ENCODE data around the gene CREM.

CREM gene

GRCh38 chr10:35178331-35178730 lies 51.7 kb downstream of the CREM start:
- WGBS (ENCODE audit: extremely low coverage, insufficient coverage, insufficient read length): no CpG with 5 or more reads among the region's 9 CpGs

DNA sequence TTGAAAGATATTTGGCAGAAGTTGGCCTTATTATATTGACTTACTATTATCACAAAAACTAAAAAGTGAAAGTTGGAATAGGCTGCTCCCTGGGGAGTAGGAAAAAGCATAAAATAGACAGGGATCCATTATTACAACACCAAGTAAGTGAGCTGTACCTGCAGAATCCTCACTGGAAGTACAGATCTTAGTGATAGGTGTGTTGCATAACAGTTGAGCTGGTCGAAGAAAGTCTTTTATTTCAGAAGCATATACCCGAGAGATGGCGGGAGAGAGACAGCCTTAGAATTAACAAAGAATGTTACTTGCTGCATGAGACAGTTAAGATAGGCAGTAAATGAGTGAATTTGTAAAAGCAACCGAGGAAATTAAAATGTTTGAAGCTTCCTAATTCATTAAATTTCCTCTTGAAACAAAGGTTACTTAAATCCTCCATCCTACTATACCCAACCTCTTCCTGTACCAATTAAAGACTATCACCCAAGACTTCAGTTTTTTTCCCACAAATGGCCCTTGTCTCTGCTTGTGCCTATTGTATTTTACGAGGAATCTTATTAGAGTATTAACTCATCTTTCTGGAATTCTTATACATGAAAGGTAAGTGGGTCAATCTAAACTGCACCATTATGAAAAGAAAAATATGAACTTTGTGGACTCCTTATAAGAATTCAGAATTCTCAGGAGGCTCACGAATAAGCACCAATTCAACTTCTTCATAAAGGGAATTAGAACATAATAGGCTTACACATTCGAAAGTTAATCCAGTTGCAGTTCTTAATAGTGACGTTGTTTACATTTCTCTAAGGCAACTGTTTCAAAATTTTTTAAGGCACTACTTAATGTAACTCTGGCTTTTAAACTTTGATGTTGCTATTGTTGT lies 56.2 kb downstream of the CREM start:
- WGBS (ENCODE audit: extremely low coverage, insufficient coverage, insufficient read length): no CpG with 5 or more reads among the region's 8 CpGs

More at GRCh38 chr10:35178331-35178730, 51.7 kb downstream of the CREM start:
- no peaks in the 10 kb centered on the region for H3K9me3 ChIP-seq (ENCODE audit: insufficient read depth, low read depth, low read length)
- H4K12ac ChIP-seq (ENCODE audit: low read depth, low read length): no peak overlapping the region
- no peak overlapping the region for H3K4ac ChIP-seq (ENCODE audit: low read depth, low read length)
- no peak overlapping the region for H2AFZ ChIP-seq (ENCODE audit: insufficient read depth, low read length, poor library complexity)
- H3K27ac ChIP-seq (ENCODE audit: low read depth, low read length): no peak overlapping the region
- no peak overlapping the region for H4K91ac ChIP-seq (ENCODE audit: low read depth, low read length)
- H3K27me3 ChIP-seq (ENCODE audit: insufficient read depth, low read length): no peaks in the 10 kb centered on the region
- no peak overlapping the region for H3K23ac ChIP-seq (ENCODE audit: low read length)
- no peak overlapping the region for H2AK5ac ChIP-seq (ENCODE audit: low read length)
- no peak overlapping the region for H3K4me2 ChIP-seq (ENCODE audit: low read length)
- H3K79me2 ChIP-seq (ENCODE audit: control insufficient read depth, insufficient read depth, low read length, poor library complexity): no peaks in the 10 kb centered on the region
- H3K4me1 ChIP-seq (ENCODE audit: control insufficient read depth in 1 of 2, insufficient read depth in 2 of 2, low read length in 2 of 2): no peaks in the 10 kb centered on the region
- H3K79me1 ChIP-seq (ENCODE audit: low read length): no peaks in the 10 kb centered on the region
- H3K4me3 ChIP-seq (ENCODE audit: low read depth, low read length): no peak overlapping the region
- H3K18ac ChIP-seq (ENCODE audit: low read length): no peak overlapping the region
- H3K36me3 ChIP-seq (ENCODE audit: control insufficient read depth in 1 of 2, insufficient read depth in 2 of 2, low read length in 2 of 2): no peaks in the 10 kb centered on the region
- no peak overlapping the region for H2BK12ac ChIP-seq (ENCODE audit: low read length)
- H3K14ac ChIP-seq (ENCODE audit: low read length): no peak overlapping the region
- DNase-seq: no peak
- no peak overlapping the region for H4K8ac ChIP-seq (ENCODE audit: low read depth, low read length)
- no peak overlapping the region for H2BK120ac ChIP-seq (ENCODE audit: insufficient read depth, low read length, poor library complexity)
- no peak overlapping the region for H2BK5ac ChIP-seq (ENCODE audit: low read depth, low read length, poor library complexity)
- H3K9ac ChIP-seq (ENCODE audit: low read length): no peak overlapping the region

GRCh38 chr10:35184527-35185171 lies 58.0 kb downstream of the CREM start:
- Histone ChIP-seq H2BK12ac (ENCODE audit: low read length) (no peak overlapping the region), H3K4me3 (ENCODE audit: low read depth, low read length) (no peak overlapping the region), H3K4me1 (ENCODE audit: control insufficient read depth in 1 of 2, insufficient read depth in 2 of 2, low read length in 2 of 2) (no peaks in the 10 kb centered on the region), H2BK120ac (ENCODE audit: insufficient read depth, low read length, poor library complexity) (no peak overlapping the region), H3K27me3 (ENCODE audit: insufficient read depth, low read length) (no peaks in the 10 kb centered on the region), H3K4ac (ENCODE audit: low read depth, low read length) (no peak overlapping the region), H3K14ac (ENCODE audit: low read length) (no peak overlapping the region), H3K36me3 (ENCODE audit: control insufficient read depth in 1 of 2, insufficient read depth in 2 of 2, low read length in 2 of 2) (peaks cover 0 to 2% of the 10 kb centered on the region in 2 experiments), H4K91ac (ENCODE audit: low read depth, low read length) (no peak overlapping the region), H2AFZ (ENCODE audit: insufficient read depth, low read length, poor library complexity) (no peak overlapping the region), H4K8ac (ENCODE audit: low read depth, low read length) (no peak overlapping the region), H3K18ac (ENCODE audit: low read length) (no peak overlapping the region), H2AK5ac (ENCODE audit: low read length) (no peak overlapping the region), H3K27ac (ENCODE audit: low read depth, low read length) (no peak overlapping the region), H3K4me2 (ENCODE audit: low read length) (no peak overlapping the region), H3K23ac (ENCODE audit: low read length) (no peak overlapping the region), H3K79me2 (ENCODE audit: control insufficient read depth, insufficient read depth, low read length, poor library complexity) (no peaks in the 10 kb centered on the region), H3K9ac (ENCODE audit: low read length) (no peak overlapping the region), H2BK5ac (ENCODE audit: low read depth, low read length, poor library complexity) (no peak overlapping the region), H3K79me1 (ENCODE audit: low read length) (no peaks in the 10 kb centered on the region), H4K12ac (ENCODE audit: low read depth, low read length) (no peak overlapping the region), H3K9me3 (ENCODE audit: insufficient read depth, low read depth, low read length) (no peaks in the 10 kb centered on the region)
- no CpG with 5 or more reads among the region's 4 CpGs for WGBS (ENCODE audit: extremely low coverage, insufficient coverage, insufficient read length)
- no peak for DNase-seq

More for the DNA sequence above, 56.2 kb downstream of the CREM start:
- DNase-seq: peak; percentile 51 to 85
- Histone ChIP-seq H3K27me3 (ENCODE audit: insufficient read depth, low read length) (no peaks in the 10 kb centered on the region), H3K79me1 (ENCODE audit: low read length) (no peaks in the 10 kb centered on the region), H3K14ac (ENCODE audit: low read length) (no peak overlapping the region), H3K4me2 (ENCODE audit: low read length) (no peak overlapping the region), H2AK5ac (ENCODE audit: low read length) (no peak overlapping the region), H3K4ac (ENCODE audit: low read depth, low read length) (no peak overlapping the region), H2BK5ac (ENCODE audit: low read depth, low read length, poor library complexity) (no peak overlapping the region), H3K27ac (ENCODE audit: low read depth, low read length) (no peak overlapping the region), H4K91ac (ENCODE audit: low read depth, low read length) (no peak overlapping the region), H3K18ac (ENCODE audit: low read length) (no peak overlapping the region), H3K4me3 (ENCODE audit: low read depth, low read length) (no peak overlapping the region), H3K9me3 (ENCODE audit: insufficient read depth, low read depth, low read length) (no peaks in the 10 kb centered on the region), H3K9ac (ENCODE audit: low read length) (no peak overlapping the region), H3K79me2 (ENCODE audit: control insufficient read depth, insufficient read depth, low read length, poor library complexity) (no peaks in the 10 kb centered on the region), H3K36me3 (ENCODE audit: control insufficient read depth in 1 of 2, insufficient read depth in 2 of 2, low read length in 2 of 2) (peaks cover 0 to 2% of the 10 kb centered on the region in 2 experiments), H2BK12ac (ENCODE audit: low read length) (no peak overlapping the region), H2AFZ (ENCODE audit: insufficient read depth, low read length, poor library complexity) (no peak overlapping the region), H4K8ac (ENCODE audit: low read depth, low read length) (no peak overlapping the region), H2BK120ac (ENCODE audit: insufficient read depth, low read length, poor library complexity) (no peak overlapping the region), H3K23ac (ENCODE audit: low read length) (no peak overlapping the region), H3K4me1 (ENCODE audit: control insufficient read depth in 1 of 2, insufficient read depth in 2 of 2, low read length in 2 of 2) (no peaks in the 10 kb centered on the region), H4K12ac (ENCODE audit: low read depth, low read length) (no peak overlapping the region)

GRCh38 chr10:35185260-35186034 lies 58.8 kb downstream of the CREM start:
- Histone ChIP-seq H3K9ac (ENCODE audit: low read length) (no peak overlapping the region), H2BK120ac (ENCODE audit: insufficient read depth, low read length, poor library complexity) (no peak overlapping the region), H3K79me2 (ENCODE audit: control insufficient read depth, insufficient read depth, low read length, poor library complexity) (no peaks in the 10 kb centered on the region), H3K14ac (ENCODE audit: low read length) (no peak overlapping the region), H3K36me3 (ENCODE audit: control insufficient read depth in 1 of 2, insufficient read depth in 2 of 2, low read length in 2 of 2) (peaks cover 0 to 2% of the 10 kb centered on the region in 2 experiments), H3K27me3 (ENCODE audit: insufficient read depth, low read length) (no peaks in the 10 kb centered on the region), H4K12ac (ENCODE audit: low read depth, low read length) (no peak overlapping the region), H3K4me1 (ENCODE audit: control insufficient read depth in 1 of 2, insufficient read depth in 2 of 2, low read length in 2 of 2) (no peaks in the 10 kb centered on the region), H3K4me2 (ENCODE audit: low read length) (no peak overlapping the region), H3K79me1 (ENCODE audit: low read length) (no peaks in the 10 kb centered on the region), H2BK12ac (ENCODE audit: low read length) (no peak overlapping the region), H4K91ac (ENCODE audit: low read depth, low read length) (no peak overlapping the region), H2AFZ (ENCODE audit: insufficient read depth, low read length, poor library complexity) (no peak overlapping the region), H3K18ac (ENCODE audit: low read length) (no peak overlapping the region), H3K27ac (ENCODE audit: low read depth, low read length) (no peak overlapping the region), H2AK5ac (ENCODE audit: low read length) (no peak overlapping the region), H2BK5ac (ENCODE audit: low read depth, low read length, poor library complexity) (no peak overlapping the region), H3K23ac (ENCODE audit: low read length) (no peak overlapping the region), H3K9me3 (ENCODE audit: insufficient read depth, low read depth, low read length) (no peaks in the 10 kb centered on the region), H4K8ac (ENCODE audit: low read depth, low read length) (no peak overlapping the region), H3K4me3 (ENCODE audit: low read depth, low read length) (no peak overlapping the region), H3K4ac (ENCODE audit: low read depth, low read length) (no peak overlapping the region)
- DNase-seq: no peak
- no CpG with 5 or more reads among the region's 8 CpGs for WGBS (ENCODE audit: extremely low coverage, insufficient coverage, insufficient read length)
